Lower leg skin (tissue), 3 donors: ENCODE data around the gene PRB3.

ENCODE experiments used
- POLR2A ChIP-seq, 2 donors: fragments of 450-650 bp; IDR thresholded peaks; one replicate each; pipeline ENCODE4 v1.6.1; 2016 to 2017; ENCODE audit warnings: antibody characterized with exemption in 2 of 2, mild to moderate bottlenecking in 1 of 2, moderate library complexity in 1 of 2
- TF ChIP-seq, protein P1 (sequence below), 3 donors: fragments of 450-650 bp; IDR thresholded peaks; one replicate each; pipeline ENCODE4 v1.5.1; 2016; ENCODE audit warnings: antibody characterized with exemption in 3 of 3, mild to moderate bottlenecking in 3 of 3, moderate library complexity in 2 of 3

DNA sequence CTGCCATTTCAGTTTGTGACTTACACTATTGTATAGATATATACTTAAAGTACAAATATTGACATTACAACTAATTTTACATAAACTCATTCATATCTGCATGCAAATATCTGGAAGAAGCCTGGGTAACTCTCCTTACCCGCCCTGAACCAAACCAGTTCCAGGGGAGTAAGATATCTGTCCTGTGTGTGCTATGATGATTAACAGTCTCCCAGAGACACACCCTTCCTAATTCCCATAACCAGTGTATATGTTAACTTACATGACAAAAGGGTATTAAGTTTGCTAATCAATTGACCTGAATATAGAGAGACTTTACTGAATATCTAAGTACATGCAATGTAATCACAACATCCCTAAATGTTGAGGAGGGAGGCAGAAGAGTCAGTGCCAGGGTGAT lies 23.0 kb downstream of the PRB3 start:
- TF ChIP-seq, protein P1, sequence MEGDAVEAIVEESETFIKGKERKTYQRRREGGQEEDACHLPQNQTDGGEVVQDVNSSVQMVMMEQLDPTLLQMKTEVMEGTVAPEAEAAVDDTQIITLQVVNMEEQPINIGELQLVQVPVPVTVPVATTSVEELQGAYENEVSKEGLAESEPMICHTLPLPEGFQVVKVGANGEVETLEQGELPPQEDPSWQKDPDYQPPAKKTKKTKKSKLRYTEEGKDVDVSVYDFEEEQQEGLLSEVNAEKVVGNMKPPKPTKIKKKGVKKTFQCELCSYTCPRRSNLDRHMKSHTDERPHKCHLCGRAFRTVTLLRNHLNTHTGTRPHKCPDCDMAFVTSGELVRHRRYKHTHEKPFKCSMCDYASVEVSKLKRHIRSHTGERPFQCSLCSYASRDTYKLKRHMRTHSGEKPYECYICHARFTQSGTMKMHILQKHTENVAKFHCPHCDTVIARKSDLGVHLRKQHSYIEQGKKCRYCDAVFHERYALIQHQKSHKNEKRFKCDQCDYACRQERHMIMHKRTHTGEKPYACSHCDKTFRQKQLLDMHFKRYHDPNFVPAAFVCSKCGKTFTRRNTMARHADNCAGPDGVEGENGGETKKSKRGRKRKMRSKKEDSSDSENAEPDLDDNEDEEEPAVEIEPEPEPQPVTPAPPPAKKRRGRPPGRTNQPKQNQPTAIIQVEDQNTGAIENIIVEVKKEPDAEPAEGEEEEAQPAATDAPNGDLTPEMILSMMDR (IDR thresholded peaks at IDR 0.05): no peak
- no peak for TF ChIP-seq POLR2A (IDR thresholded peaks at IDR 0.05)
